ENCODE data around the gene DLX5.
"Not testable (repeated sequence)": the region's sequence is repeated elsewhere in the genome, so short reads cannot be mapped to it uniquely, and the experiment has no call there.

The DLX5 gene

GRCh38 chr7:97024209-97025129 is at the start of gene DLX5:
Gene DLX5, minus strand, starts transcription at chr7:97024831. Its CDS starts 208 bp downstream, at chr7:97024623.
- DNase-seq (ENCODE audit: low read depth in 2 of 2), result no peak

DNA sequence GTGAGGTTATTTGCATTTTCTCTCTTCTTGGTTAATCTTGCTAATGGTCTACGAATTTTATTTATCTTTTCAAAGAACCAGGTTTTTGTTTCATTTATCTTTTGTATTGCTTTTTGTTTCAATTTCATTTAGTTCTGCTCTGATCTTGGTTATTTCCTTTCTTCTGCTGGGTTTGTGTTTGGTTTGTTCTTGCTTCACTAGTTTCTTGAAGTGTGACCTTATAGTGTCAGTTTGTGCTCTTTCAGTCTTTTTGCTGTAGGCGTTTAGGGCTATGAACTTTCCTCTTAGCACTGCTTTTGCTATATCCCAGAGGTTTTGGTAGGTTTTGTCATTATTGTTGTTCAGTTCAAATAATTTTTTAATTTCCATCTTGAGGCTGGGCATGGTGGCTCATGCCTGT is 47.4 kb upstream of the DLX5 start:
- not testable (repeated sequence) for DNase-seq (ENCODE audit: low read depth in 2 of 2)

DNA sequence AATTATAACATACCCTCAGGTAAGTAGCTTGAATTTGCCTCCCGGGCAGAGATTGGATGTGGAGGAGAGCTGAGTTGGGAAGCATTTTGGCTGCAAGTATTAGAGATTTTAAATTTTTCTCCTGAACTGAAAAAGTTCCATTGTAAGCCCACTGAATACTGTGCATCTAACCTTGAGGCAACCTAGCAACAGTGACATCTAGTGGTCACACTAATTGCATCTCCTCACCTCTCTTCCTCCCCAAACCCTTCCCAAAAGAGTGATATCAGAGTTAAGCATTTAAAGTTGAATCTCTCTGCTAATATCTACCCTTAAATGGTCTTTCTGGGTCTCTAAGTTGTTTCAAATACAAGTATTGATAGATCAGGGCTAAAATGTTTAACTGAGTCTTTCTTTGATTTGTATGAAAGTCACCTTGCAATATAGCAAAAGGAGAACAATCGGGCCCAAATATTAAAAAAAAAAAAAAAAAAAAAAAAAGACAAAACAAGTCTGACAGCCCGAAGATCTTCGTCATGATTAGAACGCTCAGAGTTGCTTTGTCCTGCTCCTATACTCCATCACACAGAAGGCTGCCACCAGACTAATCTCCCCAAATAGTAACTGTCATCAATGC is 40.4 kb upstream of the DLX5 start:
- DNase-seq (ENCODE audit: low read depth in 2 of 2), result peak in 1 of 2 donors; percentile 1

DNA sequence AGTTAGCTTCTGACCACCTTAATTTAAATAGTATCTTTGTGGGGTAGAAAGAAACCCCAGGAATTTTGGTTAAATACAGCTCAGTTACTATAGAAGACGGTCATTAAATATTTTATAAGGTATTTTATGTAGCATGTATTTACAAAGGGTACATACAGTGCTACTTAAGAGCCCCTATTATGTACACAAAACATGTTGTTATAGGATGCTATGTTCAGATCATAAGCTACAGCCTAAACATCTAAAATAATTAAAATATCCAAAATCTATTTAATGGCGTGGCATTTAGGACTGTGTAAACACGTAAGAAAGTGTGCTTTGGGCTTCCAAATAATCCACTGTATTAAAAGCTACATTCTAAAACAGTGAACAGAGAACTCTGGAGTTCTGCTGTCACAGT is 39.4 kb upstream of the DLX5 start:
- DNase-seq (ENCODE audit: low read depth in 2 of 2), result no peak

DNA sequence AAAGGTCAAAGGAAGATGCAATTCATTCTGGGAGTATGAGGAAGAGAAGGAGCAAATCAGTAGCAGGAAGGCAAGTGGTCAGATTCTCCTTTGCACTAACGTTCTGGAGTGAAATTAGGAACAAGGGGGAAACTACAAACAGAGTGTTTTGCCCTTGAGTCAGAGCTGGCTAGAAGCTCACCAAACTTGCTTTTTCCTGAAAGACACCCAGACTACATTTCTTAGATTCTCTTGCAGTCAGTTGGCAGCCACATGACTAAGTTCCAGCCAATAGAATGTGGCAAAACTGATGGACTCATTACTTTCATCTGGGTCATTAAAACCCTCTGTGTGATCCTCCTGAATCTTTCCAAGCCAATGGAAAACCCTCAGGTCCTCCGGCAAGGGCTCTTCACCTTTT is 18.6 kb upstream of the DLX5 start:
- no peak for DNase-seq (ENCODE audit: low read depth in 2 of 2)

GRCh38 chr7:97039374-97040065 is 14.9 kb upstream of the DLX5 start:
- no peak for DNase-seq (ENCODE audit: low read depth in 2 of 2)

GRCh38 chr7:97034213-97034852 is 9.7 kb upstream of the DLX5 start:
- DNase-seq (ENCODE audit: low read depth in 2 of 2), result not testable (repeated sequence)

DNA sequence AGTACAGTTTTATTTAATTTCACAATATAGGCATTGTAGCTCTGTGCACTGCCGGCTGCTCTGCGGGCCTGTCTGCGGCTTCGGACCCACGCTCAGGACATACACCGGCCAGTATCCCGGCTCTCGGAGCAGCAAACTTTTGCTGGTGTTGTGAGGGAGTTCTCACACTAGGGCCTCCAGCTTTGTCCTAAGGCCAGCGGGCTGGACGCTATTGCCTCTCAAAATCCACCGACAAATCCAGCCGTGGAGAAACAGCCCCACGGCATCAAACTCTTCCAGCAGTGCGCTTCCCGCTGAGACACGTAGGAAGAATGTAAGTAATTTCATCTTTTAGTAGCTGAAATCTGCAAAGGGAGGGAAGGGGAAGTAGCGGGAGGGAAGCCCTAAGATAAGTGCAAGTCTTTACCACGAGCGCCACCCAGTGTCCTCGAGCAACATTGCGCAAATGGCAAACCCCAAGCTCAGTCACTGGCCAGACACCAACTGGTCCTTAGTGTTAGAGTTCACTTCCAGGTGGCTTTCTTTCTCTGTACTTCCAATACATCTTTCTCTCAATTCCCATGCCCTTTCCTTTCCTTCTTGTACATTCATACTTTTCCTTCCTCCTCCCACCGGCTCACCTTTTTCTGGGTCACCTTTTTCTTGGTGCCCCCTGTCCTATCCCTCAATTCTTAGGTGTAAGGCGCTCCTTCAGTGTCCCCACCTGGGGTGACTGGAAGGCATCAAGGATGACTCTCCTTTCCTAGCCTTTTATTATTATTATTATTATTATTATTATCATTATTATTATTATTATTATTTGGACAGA is 3.0 kb upstream of the DLX5 start:
- peak; percentile 46 to 55 for DNase-seq (ENCODE audit: low read depth in 2 of 2)

- DNase-seq (ENCODE audit: low read depth in 2 of 2), result no peak
Measured at GRCh38 chr7:97026715-97027426, 2.2 kb upstream of the DLX5 start.

- DNase-seq (ENCODE audit: low read depth in 2 of 2), result no peak
Measured at GRCh38 chr7:97025983-97026714, 1.5 kb upstream of the DLX5 start.

DNA sequence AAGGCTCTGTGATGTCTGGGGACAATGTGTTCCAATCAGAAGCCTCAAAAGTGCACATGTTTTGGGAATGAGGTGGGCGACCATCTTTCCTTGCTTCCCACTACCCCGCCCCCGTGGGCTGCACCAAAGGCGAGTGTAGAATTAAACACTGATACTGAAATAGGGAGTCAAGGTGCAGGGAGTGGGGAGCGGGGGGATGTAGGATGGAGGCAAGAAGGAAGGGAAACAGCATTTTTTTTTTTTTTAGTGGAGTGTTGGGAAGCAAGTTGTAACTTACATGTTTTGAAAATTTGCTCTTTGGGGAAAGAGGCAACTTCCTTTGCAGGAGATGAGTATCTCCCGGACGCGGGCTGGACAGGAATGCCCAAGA is 484 bp upstream of the DLX5 start:
- DNase-seq (ENCODE audit: low read depth in 2 of 2), result no peak

DNA sequence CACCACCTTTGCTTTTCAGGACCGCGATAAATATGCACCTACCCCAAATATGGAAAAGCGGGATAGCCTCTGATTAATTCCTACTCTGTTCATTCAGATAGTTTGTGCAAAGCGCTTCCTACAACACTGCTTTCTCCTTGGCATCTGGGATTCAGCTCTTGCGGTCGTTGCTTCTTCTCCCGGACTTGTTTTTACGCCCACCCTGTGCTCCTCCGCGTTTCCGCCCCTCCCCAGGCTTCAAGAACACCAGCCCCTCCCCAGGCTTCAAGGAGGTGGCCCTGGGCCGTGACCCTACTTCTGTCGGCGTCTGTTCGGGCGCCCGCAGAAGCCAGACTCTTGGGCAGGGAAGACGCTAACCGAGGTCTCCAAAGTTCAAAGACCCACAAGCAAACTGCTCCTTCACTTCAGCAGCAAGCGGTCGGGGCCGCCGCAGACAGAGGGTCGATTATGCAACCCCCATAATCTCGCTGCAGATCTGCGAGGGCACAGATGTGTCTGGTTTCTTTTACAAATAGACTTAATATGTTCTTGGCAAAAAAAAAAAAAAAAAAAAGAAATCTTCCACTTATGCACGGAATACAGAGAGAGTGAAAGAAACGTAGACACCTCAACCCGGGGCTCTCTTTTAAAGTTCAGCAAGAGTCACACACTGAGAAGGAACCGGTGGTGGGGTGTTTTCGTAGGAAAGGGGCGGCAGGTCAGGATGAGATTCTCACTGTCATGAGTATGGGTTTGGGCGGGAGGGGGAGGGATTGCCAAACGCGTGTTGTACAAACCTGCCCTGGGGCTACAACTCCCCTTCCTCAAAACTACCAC is 1.9 kb downstream of the DLX5 start:
- DNase-seq (ENCODE audit: low read depth in 2 of 2), result no peak

DNA sequence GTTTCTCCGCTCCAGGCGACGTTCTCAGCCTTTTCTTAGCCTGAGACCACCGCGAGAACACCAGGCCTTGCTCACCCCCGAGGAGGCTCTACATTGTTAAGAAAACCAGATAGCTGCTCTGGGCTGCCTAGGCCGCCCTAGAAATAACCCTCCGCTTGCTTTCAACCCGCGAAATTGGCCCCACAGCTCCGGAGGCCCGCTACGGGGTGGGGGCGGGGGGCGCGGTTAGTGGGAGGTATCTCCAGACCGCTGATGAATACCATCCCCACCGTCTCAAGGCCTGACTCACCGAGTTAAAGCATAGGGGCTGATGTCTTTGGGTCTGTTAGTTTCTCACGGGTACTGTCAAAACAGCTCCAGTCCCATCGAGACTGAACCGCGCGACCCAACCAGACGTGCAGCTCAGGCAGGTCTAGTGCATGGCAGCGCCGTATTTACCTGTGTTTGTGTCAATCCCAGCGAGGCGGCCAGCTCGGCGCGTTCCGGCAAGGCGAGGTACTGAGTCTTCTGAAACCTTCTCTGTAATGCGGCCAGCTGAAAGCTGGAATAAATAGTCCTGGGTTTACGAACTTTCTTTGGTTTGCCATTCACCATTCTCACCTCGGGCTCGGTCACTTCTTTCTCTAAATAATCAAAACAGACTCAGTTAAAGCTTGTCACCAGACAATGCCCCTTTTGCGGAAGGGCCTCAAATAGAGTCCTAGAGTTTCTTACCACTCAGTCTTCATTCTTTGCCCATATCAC is 2.7 kb downstream of the DLX5 start:
- no peak for DNase-seq (ENCODE audit: low read depth in 2 of 2)

DNA sequence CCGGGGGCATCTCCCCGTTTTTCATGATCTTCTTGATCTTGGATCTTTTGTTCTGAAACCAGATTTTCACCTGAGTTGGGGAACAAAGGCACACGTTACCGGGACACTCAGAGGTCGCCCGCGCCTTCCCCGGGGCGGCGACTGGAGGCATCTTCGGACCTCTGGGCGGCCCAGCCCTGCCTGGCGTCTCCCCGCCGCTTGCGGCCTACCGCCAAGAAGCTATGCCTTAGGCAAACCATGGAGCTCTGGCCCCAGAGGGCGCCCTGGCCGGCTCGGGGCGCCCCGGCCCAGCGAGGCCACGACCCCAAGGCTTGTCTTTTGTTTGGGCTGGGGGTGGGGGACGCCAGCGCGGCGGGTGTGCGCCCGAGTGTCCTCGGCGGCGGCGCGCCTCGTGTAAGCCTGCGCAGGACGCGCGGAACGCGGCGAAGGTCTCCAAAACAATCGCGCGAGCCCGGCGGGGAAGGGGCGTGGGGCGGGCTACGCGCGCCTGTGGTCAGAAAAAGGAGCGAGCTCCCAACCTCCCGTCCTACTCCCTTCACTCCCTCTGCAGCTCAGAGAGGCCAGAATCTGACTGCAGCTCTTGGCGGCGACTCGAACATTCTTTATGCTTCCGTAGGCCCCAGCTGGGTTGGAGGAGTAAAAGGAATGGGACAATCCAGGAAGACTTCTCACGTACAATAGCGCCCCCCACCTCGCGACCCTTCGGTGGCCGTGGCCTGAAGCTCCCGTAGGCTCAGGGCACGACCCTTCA is 3.5 kb downstream of the DLX5 start:
- DNase-seq (ENCODE audit: low read depth in 2 of 2), result no peak

DNA sequence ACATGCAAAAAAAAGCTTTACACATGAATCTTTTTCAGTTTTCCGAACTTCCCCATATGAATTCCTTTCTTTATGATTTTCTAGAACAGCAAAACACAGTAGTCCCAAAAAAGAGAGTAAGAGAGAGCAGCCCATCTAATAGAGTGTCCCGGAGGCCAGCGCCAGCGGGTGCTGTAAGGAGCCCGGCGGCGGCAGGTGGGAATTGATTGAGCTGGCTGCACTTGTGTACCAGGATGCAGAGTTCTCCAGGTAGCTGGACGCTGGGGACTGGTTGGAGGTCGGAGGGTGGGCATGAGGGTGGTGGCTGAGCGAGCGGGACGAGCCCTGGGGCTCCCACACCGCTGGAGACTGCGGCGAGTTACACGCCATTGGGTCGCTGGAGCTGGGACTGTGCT is 4.0 kb downstream of the DLX5 start:
- no peak for DNase-seq (ENCODE audit: low read depth in 2 of 2)

DNA sequence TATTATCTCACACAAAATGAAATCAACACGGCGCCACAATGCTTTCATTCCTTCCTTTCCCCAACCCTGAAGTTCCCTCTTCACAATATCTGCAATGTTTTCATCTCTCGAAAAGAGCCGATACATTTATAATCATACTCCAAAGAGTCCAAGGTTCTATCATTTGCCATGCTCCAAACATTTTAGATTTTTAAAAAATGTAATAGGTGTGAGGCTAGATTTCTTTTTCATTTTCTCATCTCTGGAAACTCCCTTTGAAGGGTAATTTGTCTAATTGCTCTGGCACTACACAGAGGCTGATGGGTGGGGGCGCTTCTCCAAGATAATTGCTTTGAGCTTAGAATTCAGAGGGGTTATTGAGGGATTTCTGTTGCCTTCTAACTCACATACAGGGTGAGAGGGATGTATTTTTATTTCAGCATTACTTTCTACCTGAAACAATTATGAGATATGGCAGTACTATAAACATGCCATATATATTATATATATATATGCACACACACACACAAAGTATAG is 4.9 kb downstream of the DLX5 start:
- no peak for DNase-seq (ENCODE audit: low read depth in 2 of 2)

- DNase-seq (ENCODE audit: low read depth in 2 of 2), result no peak
Measured at GRCh38 chr7:97018791-97019531, 5.7 kb downstream of the DLX5 start.
